H1 (cell line): ENCODE results near the gene ZNF764.
"Not testable (repeated sequence)": the region's sequence is repeated elsewhere in the genome, so short reads cannot be mapped to it uniquely, and the experiment has no call there.

Experiments used
- CHD1 ChIP-seq: IDR thresholded peaks from 2 replicates; pipeline ENCODE4 v1.6.1; 2012; ENCODE audit warnings: low read depth, low read length, improper control_type of control experiment
- CTCF ChIP-seq, 3 experiments: IDR thresholded peaks; 1 replicate in 2 of 3; 2 replicates in 1 of 3; pipeline versions ENCODE4 v1.5.1 to v1.6.1; 2011; ENCODE audit warnings: low read length in 3 of 3, mild to moderate bottlenecking in 3 of 3, inconsistent platforms in 2 of 3, low read depth in 1 of 3, moderate library complexity in 1 of 3; ENCODE audit not compliant: insufficient read depth in 1 of 3; ENCODE audit errors: control extremely low read depth in 1 of 3
- EGR1 ChIP-seq: IDR thresholded peaks from 2 replicates; pipeline ENCODE4 v1.6.1; 2011; ENCODE audit warnings: low read depth, low read length, borderline replicate concordance
- EZH2 ChIP-seq: fragments of 200-600 bp; sonication (generic); IDR thresholded peaks from 2 replicates; pipeline ENCODE4 v1.7.1; 2012; ENCODE audit warnings: low read depth, mild to moderate bottlenecking, moderate library complexity, low read length, inconsistent platforms; ENCODE audit not compliant: severe bottlenecking
- GABPA ChIP-seq: IDR thresholded peaks from 2 replicates; pipeline ENCODE4 v1.6.1; 2011; ENCODE audit warnings: mild to moderate bottlenecking, low read length, moderate library complexity, borderline replicate concordance; ENCODE audit not compliant: insufficient read depth
- GTF2F1 ChIP-seq: IDR thresholded peaks from 2 replicates; pipeline ENCODE4 v1.6.1; 2012; ENCODE audit warnings: low read depth, low read length, improper control_type of control experiment, borderline replicate concordance
- POLR2A ChIP-seq, 2 experiments: IDR thresholded peaks; 1 replicate in 1 of 2; 2 replicates in 1 of 2; pipeline ENCODE4 v1.6.1; 2011; ENCODE audit warnings: low read depth in 2 of 2, low read length in 2 of 2, mild to moderate bottlenecking in 2 of 2; ENCODE audit errors: control extremely low read depth in 1 of 2
- SIX5 ChIP-seq: IDR thresholded peaks from 2 replicates; pipeline ENCODE4 v1.6.1; 2011; ENCODE audit warnings: mild to moderate bottlenecking, low read depth, low read length
- ZNF274 ChIP-seq: IDR thresholded peaks from 2 replicates; pipeline ENCODE4 v1.7.0; 2012; ENCODE audit warnings: low read length, borderline replicate concordance; ENCODE audit errors: extremely low read depth

DNA sequence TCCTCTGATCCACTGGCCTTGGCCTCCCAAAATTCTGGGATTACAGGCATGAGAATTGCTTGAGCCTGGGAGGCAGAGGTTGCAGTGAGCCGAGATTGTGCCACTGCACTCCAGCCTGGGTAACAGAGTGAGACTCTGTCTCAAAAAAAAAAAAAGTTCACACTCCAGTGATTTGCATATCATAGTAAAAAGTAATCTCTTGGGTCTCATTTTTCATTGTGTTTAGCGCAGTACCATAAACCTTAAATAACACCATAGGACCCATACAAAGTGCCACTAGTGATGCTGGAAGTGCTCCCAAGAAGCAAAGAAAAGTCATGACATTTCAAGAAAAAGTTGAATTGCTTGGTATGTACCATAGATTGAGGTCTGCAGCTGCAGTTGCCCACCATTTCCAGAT is 31.4 kb upstream of the ZNF764 start:
- TF ChIP-seq CTCF (IDR thresholded peaks at IDR 0.05; ENCODE audit: control extremely low read depth in 1 of 3, insufficient read depth in 1 of 3, low read depth in 1 of 3, low read length in 3 of 3); ZNF274; EGR1; POLR2A (IDR thresholded peaks at IDR 0.05; ENCODE audit: control extremely low read depth in 1 of 2, low read depth in 2 of 2, low read length in 2 of 2); GABPA; SIX5; EZH2; GTF2F1; CHD1: not testable (repeated sequence)
